KMS-11 (cell line): ENCODE results near the gene SGSM1.
"Not testable (repeated sequence)": the region's sequence is repeated elsewhere in the genome, so short reads cannot be mapped to it uniquely, and the experiment has no call there.

Source experiments
- H2AFZ ChIP-seq: fragments of 200-600 bp; sonication (generic); 2 replicates; pipeline ENCODE4 v1.6.1; 2016; ENCODE audit warnings: antibody characterized with exemption, mixed run types, low read depth
- H3K27ac ChIP-seq: fragments of 200-600 bp; sonication (generic); 2 replicates; pipeline ENCODE4 v1.6.1; 2016; ENCODE audit warnings: mild to moderate bottlenecking, mixed run types
- H3K27me3 ChIP-seq: fragments of 200-600 bp; sonication (generic); 2 replicates; pipeline ENCODE4 v1.6.1; 2017; ENCODE audit warnings: mild to moderate bottlenecking, low read depth, mixed run types, moderate library complexity; ENCODE audit not compliant: insufficient read depth
- H3K36me3 ChIP-seq: fragments of 200-600 bp; sonication (generic); 2 replicates; pipeline ENCODE4 v1.6.1; 2017; ENCODE audit warnings: mild to moderate bottlenecking, mixed run types; ENCODE audit not compliant: insufficient read depth
- H3K4me1 ChIP-seq: fragments of 200-600 bp; sonication (generic); 2 replicates; pipeline ENCODE4 v1.6.1; 2016; ENCODE audit warnings: mild to moderate bottlenecking, low read depth, mixed run types; ENCODE audit not compliant: poor library complexity, severe bottlenecking
- H3K4me2 ChIP-seq: fragments of 200-600 bp; sonication (generic); 2 replicates; pipeline ENCODE4 v1.7.0; 2016; ENCODE audit warnings: mild to moderate bottlenecking, mixed run types
- H3K4me3 ChIP-seq: fragments of 200-600 bp; sonication (generic); IDR thresholded peaks from 2 replicates; pipeline ENCODE4 v1.6.1; 2017; ENCODE audit warnings: low read depth, low read length, mixed read lengths; ENCODE audit not compliant: insufficient read depth
- H3K79me2 ChIP-seq: fragments of 200-600 bp; sonication (generic); 2 replicates; pipeline ENCODE4 v1.6.1; 2016; ENCODE audit warnings: low read depth, mixed run types; ENCODE audit not compliant: insufficient read depth
- H3K9ac ChIP-seq: fragments of 200-600 bp; sonication (generic); 2 replicates; pipeline ENCODE4 v1.6.1; 2016; ENCODE audit warnings: mild to moderate bottlenecking, mixed run types
- H4K20me1 ChIP-seq: fragments of 200-600 bp; sonication (generic); 2 replicates; pipeline ENCODE4 v1.6.1; 2016; ENCODE audit warnings: mild to moderate bottlenecking, mixed run types; ENCODE audit not compliant: insufficient read depth
- CTCF ChIP-seq: fragments of 200-600 bp; sonication (generic); conservative IDR thresholded peaks from 2 replicates; pipeline ENCODE4 v1.6.1; 2017; ENCODE audit warnings: low read depth, mild to moderate bottlenecking, antibody characterized with exemption, low read length, moderate library complexity, mixed read lengths

The SGSM1 gene

GRCh38 chr22:24836282-24836681 is 30.3 kb downstream of the SGSM1 start:
- H3K27me3 ChIP-seq = no peaks in the 10 kb centered on the region
- H3K4me3 ChIP-seq = no peak overlapping the region
- no peak overlapping the region for H3K9ac ChIP-seq
- H3K36me3 ChIP-seq = no peaks in the 10 kb centered on the region
- no peaks in the 10 kb centered on the region for H3K4me1 ChIP-seq
- no peak overlapping the region for H2AFZ ChIP-seq
- H3K4me2 ChIP-seq = no peak overlapping the region
- H4K20me1 ChIP-seq = no peaks in the 10 kb centered on the region
- H3K79me2 ChIP-seq = no peaks in the 10 kb centered on the region
- no peak overlapping the region for H3K27ac ChIP-seq
- TF ChIP-seq CTCF = no peak

- not testable (repeated sequence) for H3K36me3 ChIP-seq, H3K4me3 ChIP-seq, H3K4me2 ChIP-seq, H3K27ac ChIP-seq, H3K79me2 ChIP-seq, H3K27me3 ChIP-seq, H3K9ac ChIP-seq, H2AFZ ChIP-seq, H4K20me1 ChIP-seq, H3K4me1 ChIP-seq
These were observed 31.5 kb downstream of the SGSM1 start for GRCh38 chr22:24837517-24837916.

GRCh38 chr22:24841261-24841660 is 35.2 kb downstream of the SGSM1 start:
- Histone ChIP-seq H3K27me3 (no peaks in the 10 kb centered on the region; the same call in 1 of the 2 replicates), H3K4me1 (no peaks in the 10 kb centered on the region), H4K20me1 (no peaks in the 10 kb centered on the region), H3K27ac (no peak overlapping the region), H3K4me3 (no peak overlapping the region), H3K4me2 (no peak overlapping the region), H3K79me2 (no peaks in the 10 kb centered on the region), H3K36me3 (no peaks in the 10 kb centered on the region), H3K9ac (no peak overlapping the region), H2AFZ (no peak overlapping the region)
- no peak for TF ChIP-seq CTCF

GRCh38 chr22:24843048-24843447 is 37.0 kb downstream of the SGSM1 start:
- no peak overlapping the region for H2AFZ ChIP-seq
- H3K27ac ChIP-seq = no peak overlapping the region
- no peak overlapping the region for H3K9ac ChIP-seq
- H3K4me1 ChIP-seq = no peaks in the 10 kb centered on the region
- H3K4me3 ChIP-seq = no peak overlapping the region
- H3K36me3 ChIP-seq = no peaks in the 10 kb centered on the region
- no peak overlapping the region for H3K4me2 ChIP-seq
- no peaks in the 10 kb centered on the region for H3K79me2 ChIP-seq
- H4K20me1 ChIP-seq = no peaks in the 10 kb centered on the region
- no peak for TF ChIP-seq CTCF
- H3K27me3 ChIP-seq = no peaks in the 10 kb centered on the region; the same call in 1 of the 2 replicates

- no peak overlapping the region for H3K27ac ChIP-seq
- H4K20me1 ChIP-seq = no peaks in the 10 kb centered on the region
- no peak overlapping the region for H3K4me2 ChIP-seq
- H3K36me3 ChIP-seq = no peaks in the 10 kb centered on the region
- TF ChIP-seq CTCF = no peak
- no peak overlapping the region for H2AFZ ChIP-seq
- H3K4me3 ChIP-seq = no peak overlapping the region
- H3K79me2 ChIP-seq = no peaks in the 10 kb centered on the region
- H3K4me1 ChIP-seq = no peaks in the 10 kb centered on the region
- no peak overlapping the region for H3K9ac ChIP-seq
- H3K27me3 ChIP-seq = no peaks in the 10 kb centered on the region; the same call in 1 of the 2 replicates
These were observed 39.3 kb downstream of the SGSM1 start for GRCh38 chr22:24845041-24845898.
